ENCODE measurements around the gene MUC5AC.
"Not testable (repeated sequence)": the region's sequence is repeated elsewhere in the genome, so short reads cannot be mapped to it uniquely, and the experiment has no call there.

MUC5AC gene

DNA sequence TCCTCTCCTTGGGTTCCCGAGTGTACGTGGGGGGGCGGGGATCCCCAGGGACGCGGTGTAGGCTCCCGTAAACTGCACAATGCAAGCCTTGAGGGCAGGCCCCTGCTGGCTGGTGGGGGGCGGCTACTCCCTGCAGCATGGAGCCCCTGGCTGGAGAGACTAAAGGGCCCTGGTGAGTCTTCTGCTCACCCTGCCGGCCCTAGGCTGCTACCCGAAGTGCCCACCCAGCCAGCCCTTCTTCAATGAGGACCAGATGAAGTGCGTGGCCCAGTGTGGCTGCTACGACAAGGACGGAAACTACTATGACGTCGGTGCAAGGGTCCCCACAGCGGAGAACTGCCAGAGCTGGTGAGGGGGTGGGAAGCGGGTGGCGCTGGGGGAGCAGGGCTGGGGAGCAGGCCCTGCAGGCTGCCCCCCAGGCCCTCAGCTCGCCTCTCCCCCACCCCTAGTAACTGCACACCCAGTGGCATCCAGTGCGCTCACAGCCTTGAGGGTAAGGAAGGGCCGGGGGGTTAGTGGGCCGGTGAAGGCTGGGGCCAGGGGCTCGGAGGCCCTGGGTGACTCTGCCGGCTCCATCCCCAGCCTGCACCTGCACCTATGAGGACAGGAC lies 81.9 kb downstream of the MUC5AC start:
- no peak for DNase-seq

DNA sequence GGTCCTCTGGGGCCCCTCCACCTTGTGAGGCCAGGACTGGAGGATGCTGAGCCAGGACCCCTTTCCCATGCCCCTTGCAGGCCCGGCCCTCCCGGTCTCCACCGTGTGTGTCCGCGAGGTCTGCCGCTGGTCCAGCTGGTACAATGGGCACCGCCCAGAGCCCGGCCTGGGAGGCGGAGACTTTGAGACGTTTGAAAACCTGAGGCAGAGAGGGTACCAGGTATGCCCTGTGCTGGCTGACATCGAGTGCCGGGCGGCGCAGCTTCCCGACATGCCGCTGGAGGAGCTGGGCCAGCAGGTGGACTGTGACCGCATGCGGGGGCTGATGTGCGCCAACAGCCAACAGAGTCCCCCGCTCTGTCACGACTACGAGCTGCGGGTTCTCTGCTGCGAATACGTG lies 83.0 kb downstream of the MUC5AC start:
- DNase-seq, result no peak

- no peak for DNase-seq
These were observed 84.0 kb downstream of the MUC5AC start for GRCh38 chr11:1241706-1242105.

DNA sequence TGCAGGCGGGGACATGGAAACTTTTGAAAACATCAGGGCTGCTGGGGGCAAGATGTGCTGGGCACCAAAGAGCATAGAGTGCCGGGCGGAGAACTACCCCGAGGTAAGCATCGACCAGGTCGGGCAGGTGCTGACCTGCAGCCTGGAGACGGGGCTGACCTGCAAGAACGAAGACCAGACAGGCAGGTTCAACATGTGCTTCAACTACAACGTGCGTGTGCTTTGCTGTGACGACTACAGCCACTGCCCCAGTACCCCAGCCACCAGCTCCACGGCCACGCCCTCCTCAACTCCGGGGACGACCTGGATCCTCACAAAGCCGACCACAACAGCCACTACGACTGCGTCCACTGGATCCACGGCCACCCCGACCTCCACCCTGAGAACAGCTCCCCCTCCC lies 84.5 kb downstream of the MUC5AC start:
- no peak for DNase-seq

DNA sequence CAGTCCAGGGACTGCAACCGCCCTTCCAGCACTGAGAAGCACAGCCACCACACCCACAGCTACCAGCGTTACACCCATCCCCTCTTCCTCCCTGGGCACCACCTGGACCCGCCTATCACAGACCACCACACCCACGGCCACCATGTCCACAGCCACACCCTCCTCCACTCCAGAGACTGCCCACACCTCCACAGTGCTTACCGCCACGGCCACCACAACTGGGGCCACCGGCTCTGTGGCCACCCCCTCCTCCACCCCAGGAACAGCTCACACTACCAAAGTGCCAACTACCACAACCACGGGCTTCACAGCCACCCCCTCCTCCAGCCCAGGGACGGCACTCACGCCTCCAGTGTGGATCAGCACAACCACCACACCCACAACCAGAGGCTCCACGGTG lies 85.0 kb downstream of the MUC5AC start:
- DNase-seq, result not testable (repeated sequence)

- DNase-seq, result not testable (repeated sequence)
These were observed 85.8 kb downstream of the MUC5AC start for GRCh38 chr11:1243521-1243920.

DNA sequence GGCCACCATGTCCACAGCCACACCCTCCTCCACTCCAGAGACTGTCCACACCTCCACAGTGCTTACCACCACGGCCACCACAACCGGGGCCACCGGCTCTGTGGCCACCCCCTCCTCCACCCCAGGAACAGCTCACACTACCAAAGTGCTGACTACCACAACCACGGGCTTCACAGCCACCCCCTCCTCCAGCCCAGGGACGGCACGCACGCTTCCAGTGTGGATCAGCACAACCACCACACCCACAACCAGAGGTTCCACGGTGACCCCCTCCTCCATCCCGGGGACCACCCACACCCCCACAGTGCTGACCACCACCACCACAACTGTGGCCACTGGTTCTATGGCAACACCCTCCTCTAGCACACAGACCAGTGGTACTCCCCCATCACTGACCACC lies 86.8 kb downstream of the MUC5AC start:
- not testable (repeated sequence) for DNase-seq

GRCh38 chr11:1245717-1246116 lies 88.0 kb downstream of the MUC5AC start:
- DNase-seq, result not testable (repeated sequence)

- not testable (repeated sequence) for DNase-seq
These were observed 88.5 kb downstream of the MUC5AC start for GRCh38 chr11:1246301-1246700.

- DNase-seq, result not testable (repeated sequence)
These were observed 89.3 kb downstream of the MUC5AC start for GRCh38 chr11:1247026-1247425.

- DNase-seq, result not testable (repeated sequence)
These were observed 91.2 kb downstream of the MUC5AC start for GRCh38 chr11:1248951-1249350.

DNA sequence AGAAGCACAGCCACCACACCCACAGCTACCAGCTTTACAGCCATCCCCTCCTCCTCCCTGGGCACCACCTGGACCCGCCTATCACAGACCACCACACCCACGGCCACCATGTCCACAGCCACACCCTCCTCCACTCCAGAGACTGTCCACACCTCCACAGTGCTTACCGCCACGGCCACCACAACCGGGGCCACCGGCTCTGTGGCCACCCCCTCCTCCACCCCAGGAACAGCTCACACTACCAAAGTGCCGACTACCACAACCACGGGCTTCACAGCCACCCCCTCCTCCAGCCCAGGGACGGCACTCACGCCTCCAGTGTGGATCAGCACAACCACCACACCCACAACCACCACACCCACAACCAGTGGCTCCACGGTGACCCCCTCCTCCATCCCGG lies 92.7 kb downstream of the MUC5AC start:
- not testable (repeated sequence) for DNase-seq
